ACC112 (cell line): ENCODE measurements around the gene HSD17B14.
"Not testable (repeated sequence)": the region's sequence is repeated elsewhere in the genome, so short reads cannot be mapped to it uniquely, and the experiment has no call there.

ENCODE experiments used
- H2AFZ ChIP-seq: fragments of 200-600 bp; sonication (generic); one replicate; pipeline ENCODE4 v1.6.0; 2017; ENCODE audit warnings: antibody characterized with exemption, low read length; ENCODE audit not compliant: unreplicated experiment
- H3K27ac ChIP-seq: fragments of 200-600 bp; sonication (generic); 2 replicates; pipeline ENCODE4 v1.5.1; 2014; ENCODE audit warnings: low read depth, mild to moderate bottlenecking, antibody characterized with exemption, low read length, moderate library complexity
- H3K27me3 ChIP-seq: fragments of 200-600 bp; sonication (generic); 2 replicates; pipeline ENCODE4 v1.6.1; 2014; ENCODE audit warnings: mild to moderate bottlenecking, antibody characterized with exemption, low read length, moderate library complexity, mixed read lengths; ENCODE audit not compliant: insufficient read depth
- H3K36me3 ChIP-seq: fragments of 200-600 bp; sonication (generic); 2 replicates; pipeline ENCODE4 v1.6.1; 2016; ENCODE audit warnings: mild to moderate bottlenecking, antibody characterized with exemption, low read length, moderate library complexity, mixed read lengths; ENCODE audit not compliant: insufficient read depth
- H3K4me1 ChIP-seq: fragments of 200-600 bp; sonication (generic); one replicate; pipeline ENCODE4 v1.6.1; 2016; ENCODE audit warnings: low read length, mixed read lengths; ENCODE audit not compliant: insufficient read depth, unreplicated experiment, control insufficient read depth
- H3K4me3 ChIP-seq: fragments of 200-600 bp; sonication (generic); 2 replicates; pipeline ENCODE4 v1.5.1; 2014; ENCODE audit warnings: mild to moderate bottlenecking, low read depth, low read length
- H3K79me2 ChIP-seq: fragments of 200-600 bp; sonication (generic); one replicate; pipeline ENCODE4 v1.6.0; 2016; ENCODE audit warnings: low read length; ENCODE audit not compliant: control insufficient read depth, unreplicated experiment, insufficient read depth

The HSD17B14 gene

GRCh38 chr19:48866692-48867091, 30.4 kb upstream of the HSD17B14 start:
- H3K4me3 ChIP-seq = peak overlapping the region; percentile 97
- no peaks in the 10 kb centered on the region for H3K27me3 ChIP-seq
- peak overlapping the region; percentile 55 for H3K27ac ChIP-seq

GRCh38 chr19:48862827-48863226, 26.5 kb upstream of the HSD17B14 start:
- H3K79me2 ChIP-seq = peaks cover 22% of the 10 kb centered on the region
- H3K4me1 ChIP-seq = peaks cover 5% of the 10 kb centered on the region
- H3K27ac ChIP-seq = no peak overlapping the region
- no peaks in the 10 kb centered on the region for H3K27me3 ChIP-seq
- H3K36me3 ChIP-seq = peaks cover 15% of the 10 kb centered on the region
- no peak overlapping the region for H2AFZ ChIP-seq
- no peak overlapping the region for H3K4me3 ChIP-seq

More at GRCh38 chr19:48866692-48867091, 30.4 kb upstream of the HSD17B14 start:
- Histone ChIP-seq H3K79me2 (peaks cover 22% of the 10 kb centered on the region), H3K4me1 (peaks cover 12% of the 10 kb centered on the region), H2AFZ (no peak overlapping the region), H3K36me3 (peaks cover 10% of the 10 kb centered on the region; the same call in 1 of the 2 replicates)

- no peak overlapping the region for H3K27ac ChIP-seq
- H2AFZ ChIP-seq = no peak overlapping the region
- H3K27me3 ChIP-seq = no peaks in the 10 kb centered on the region
- H3K36me3 ChIP-seq = peaks cover 15% of the 10 kb centered on the region
- peaks cover 2% of the 10 kb centered on the region for H3K4me1 ChIP-seq
- H3K79me2 ChIP-seq = peaks cover 8% of the 10 kb centered on the region
- H3K4me3 ChIP-seq = no peak overlapping the region
Measured at GRCh38 chr19:48861313-48861712, 25.0 kb upstream of the HSD17B14 start.

GRCh38 chr19:48859711-48860572, 23.7 kb upstream of the HSD17B14 start:
- H3K27ac ChIP-seq = no peak overlapping the region
- H2AFZ ChIP-seq = no peak overlapping the region
- H3K79me2 ChIP-seq = peaks cover 3% of the 10 kb centered on the region
- H3K36me3 ChIP-seq = peaks cover 14% of the 10 kb centered on the region
- H3K4me1 ChIP-seq = no peaks in the 10 kb centered on the region
- no peak overlapping the region for H3K4me3 ChIP-seq
- H3K27me3 ChIP-seq = no peaks in the 10 kb centered on the region

- Histone ChIP-seq H2AFZ (no peak overlapping the region), H3K4me3 (no peak overlapping the region), H3K79me2 (no peaks in the 10 kb centered on the region)
Measured at GRCh38 chr19:48858984-48859710, 22.9 kb upstream of the HSD17B14 start.

GRCh38 chr19:48856921-48857320, 20.6 kb upstream of the HSD17B14 start:
- Histone ChIP-seq H3K4me3 (no peak overlapping the region), H3K36me3 (peaks cover 5% of the 10 kb centered on the region), H3K4me1 (no peaks in the 10 kb centered on the region), H3K27me3 (no peaks in the 10 kb centered on the region), H3K79me2 (no peaks in the 10 kb centered on the region), H2AFZ (no peak overlapping the region), H3K27ac (no peak overlapping the region)

More at GRCh38 chr19:48858984-48859710, 22.9 kb upstream of the HSD17B14 start:
- Histone ChIP-seq H3K27me3 (no peaks in the 10 kb centered on the region), H3K36me3 (peaks cover 9% of the 10 kb centered on the region), H3K4me1 (no peaks in the 10 kb centered on the region), H3K27ac (no peak overlapping the region)

GRCh38 chr19:48854103-48854502, 17.8 kb upstream of the HSD17B14 start:
- Histone ChIP-seq H3K27ac (no peak overlapping the region), H2AFZ (no peak overlapping the region), H3K79me2 (no peaks in the 10 kb centered on the region), H3K36me3 (no peaks in the 10 kb centered on the region; the same call in 1 of the 2 replicates), H3K4me1 (no peaks in the 10 kb centered on the region), H3K27me3 (no peaks in the 10 kb centered on the region), H3K4me3 (no peak overlapping the region)

- Histone ChIP-seq H3K4me3 (no peak overlapping the region), H2AFZ (no peak overlapping the region)
Measured at GRCh38 chr19:48853483-48853882, 17.2 kb upstream of the HSD17B14 start.

GRCh38 chr19:48852292-48852691, 16.0 kb upstream of the HSD17B14 start:
- no peaks in the 10 kb centered on the region for H3K79me2 ChIP-seq
- no peaks in the 10 kb centered on the region for H3K27me3 ChIP-seq
- H2AFZ ChIP-seq = no peak overlapping the region
- H3K36me3 ChIP-seq = no peaks in the 10 kb centered on the region; the same call in 1 of the 2 replicates
- H3K4me3 ChIP-seq = no peak overlapping the region
- H3K27ac ChIP-seq = no peak overlapping the region
- no peaks in the 10 kb centered on the region for H3K4me1 ChIP-seq

More at GRCh38 chr19:48853483-48853882, 17.2 kb upstream of the HSD17B14 start:
- Histone ChIP-seq H3K27me3 (no peaks in the 10 kb centered on the region), H3K79me2 (no peaks in the 10 kb centered on the region), H3K27ac (no peak overlapping the region), H3K4me1 (no peaks in the 10 kb centered on the region), H3K36me3 (no peaks in the 10 kb centered on the region; the same call in 1 of the 2 replicates)

GRCh38 chr19:48846659-48847058, 10.4 kb upstream of the HSD17B14 start:
- H3K4me3 ChIP-seq, H3K27ac ChIP-seq, H2AFZ ChIP-seq, H3K27me3 ChIP-seq, H3K4me1 ChIP-seq, H3K79me2 ChIP-seq, H3K36me3 ChIP-seq: not testable (repeated sequence)
